ENCODE results near the gene SAP130. TPM values are rescaled to one million over a fixed set of nuclear protein-coding genes. Genes with fewer than 3 reads are reported as not detected.

SAP130 gene
- total RNA-seq, 1 donor from 2014 or later = 28.5 TPM

DNA sequence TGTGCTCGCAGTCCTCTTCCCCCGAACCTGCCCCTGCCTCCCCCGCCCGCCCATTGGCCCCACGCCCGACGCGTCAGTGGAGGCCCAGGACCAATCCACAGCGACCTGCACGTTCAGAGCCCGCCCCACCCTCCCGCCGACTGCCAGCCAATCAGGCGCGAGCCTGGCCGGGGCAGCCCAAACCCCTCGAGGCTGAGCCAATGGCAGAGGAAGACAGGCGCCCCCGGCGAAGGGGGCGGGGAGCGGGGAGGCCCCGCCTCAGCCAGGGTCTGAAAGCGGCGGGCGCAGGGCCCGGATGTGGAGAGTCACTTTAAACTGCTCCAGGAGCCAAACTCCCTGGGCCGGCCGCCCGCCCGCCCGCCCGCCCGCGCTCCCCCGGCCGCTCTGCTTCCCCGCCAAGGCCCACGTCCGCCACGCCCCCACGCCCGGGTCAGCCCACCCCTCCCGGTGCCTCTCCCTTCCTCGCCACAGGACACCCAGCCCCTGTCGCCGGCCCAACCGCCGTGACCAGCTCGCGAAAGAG lies 520 bp downstream of the SAP130 start:
- H3K4me3 Mint-ChIP-seq (ENCODE audit: unreplicated experiment) = peak overlapping the region; percentile 59
- H3K9me3 Mint-ChIP-seq (ENCODE audit: unreplicated experiment) = peaks cover 6% of the 10 kb centered on the region
- no peak overlapping the region for H3K27ac Mint-ChIP-seq (ENCODE audit: unreplicated experiment)
- H3K4me1 Mint-ChIP-seq (ENCODE audit: low read depth, unreplicated experiment) = no peaks in the 10 kb centered on the region
- DNase-seq = peak; percentile 99
- H3K27me3 Mint-ChIP-seq (ENCODE audit: unreplicated experiment) = peaks cover 11% of the 10 kb centered on the region
- no peaks in the 10 kb centered on the region for H3K36me3 Mint-ChIP-seq (ENCODE audit: unreplicated experiment)
- TF ChIP-seq, protein P1, sequence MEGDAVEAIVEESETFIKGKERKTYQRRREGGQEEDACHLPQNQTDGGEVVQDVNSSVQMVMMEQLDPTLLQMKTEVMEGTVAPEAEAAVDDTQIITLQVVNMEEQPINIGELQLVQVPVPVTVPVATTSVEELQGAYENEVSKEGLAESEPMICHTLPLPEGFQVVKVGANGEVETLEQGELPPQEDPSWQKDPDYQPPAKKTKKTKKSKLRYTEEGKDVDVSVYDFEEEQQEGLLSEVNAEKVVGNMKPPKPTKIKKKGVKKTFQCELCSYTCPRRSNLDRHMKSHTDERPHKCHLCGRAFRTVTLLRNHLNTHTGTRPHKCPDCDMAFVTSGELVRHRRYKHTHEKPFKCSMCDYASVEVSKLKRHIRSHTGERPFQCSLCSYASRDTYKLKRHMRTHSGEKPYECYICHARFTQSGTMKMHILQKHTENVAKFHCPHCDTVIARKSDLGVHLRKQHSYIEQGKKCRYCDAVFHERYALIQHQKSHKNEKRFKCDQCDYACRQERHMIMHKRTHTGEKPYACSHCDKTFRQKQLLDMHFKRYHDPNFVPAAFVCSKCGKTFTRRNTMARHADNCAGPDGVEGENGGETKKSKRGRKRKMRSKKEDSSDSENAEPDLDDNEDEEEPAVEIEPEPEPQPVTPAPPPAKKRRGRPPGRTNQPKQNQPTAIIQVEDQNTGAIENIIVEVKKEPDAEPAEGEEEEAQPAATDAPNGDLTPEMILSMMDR (IDR thresholded peaks at IDR 0.05; ENCODE audit: partially characterized antibody, unreplicated experiment) = no peak

DNA sequence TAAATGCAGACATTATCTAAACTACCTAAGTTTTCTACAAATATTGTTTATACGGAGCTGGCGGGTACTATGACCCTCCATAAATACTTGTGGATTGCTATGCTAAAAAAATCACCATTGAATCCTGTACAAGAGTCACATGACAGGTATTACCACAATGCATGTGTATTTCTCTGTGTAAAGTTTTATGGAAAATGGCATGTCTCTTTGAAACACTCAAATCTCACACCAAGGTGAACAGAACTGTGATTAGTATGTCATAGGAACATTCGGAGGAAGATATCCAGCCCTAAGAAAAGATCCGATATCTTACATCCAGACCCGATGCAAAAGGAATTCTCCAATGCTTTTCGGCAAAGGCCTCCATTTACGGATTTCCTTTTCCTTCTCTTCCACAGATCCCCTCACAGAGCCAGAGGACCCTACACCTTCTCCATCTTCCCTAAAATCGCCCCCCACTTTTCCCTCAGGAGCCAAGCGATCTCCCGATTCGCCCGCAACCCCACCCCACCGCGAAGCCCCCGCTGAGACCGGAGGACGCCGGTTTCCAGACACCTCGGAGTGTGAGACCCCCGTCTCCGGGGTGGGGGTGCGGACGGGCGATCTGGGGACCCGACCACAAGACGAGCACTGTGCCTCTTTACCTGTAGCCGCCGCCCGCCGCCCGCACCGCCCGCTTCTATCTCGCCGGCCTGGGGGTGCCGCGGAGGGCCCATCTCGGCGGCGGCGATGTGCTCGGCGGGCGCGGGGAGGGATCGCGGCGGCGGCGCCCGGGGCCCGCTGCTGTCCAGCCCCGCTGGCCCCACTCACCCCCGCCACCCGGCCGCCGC lies 1.2 kb downstream of the SAP130 start:
- TF ChIP-seq, protein P1 (IDR thresholded peaks at IDR 0.05; ENCODE audit: partially characterized antibody, unreplicated experiment) = no peak
- Mint-ChIP-seq H3K27me3 (ENCODE audit: unreplicated experiment) (peaks cover 11% of the 10 kb centered on the region), H3K36me3 (ENCODE audit: unreplicated experiment) (no peaks in the 10 kb centered on the region), H3K9me3 (ENCODE audit: unreplicated experiment) (peaks cover 6% of the 10 kb centered on the region), H3K4me3 (ENCODE audit: unreplicated experiment) (peak overlapping the region; percentile 97), H3K4me1 (ENCODE audit: low read depth, unreplicated experiment) (no peaks in the 10 kb centered on the region), H3K27ac (ENCODE audit: unreplicated experiment) (peak overlapping the region; percentile 95)
- no peak for DNase-seq

DNA sequence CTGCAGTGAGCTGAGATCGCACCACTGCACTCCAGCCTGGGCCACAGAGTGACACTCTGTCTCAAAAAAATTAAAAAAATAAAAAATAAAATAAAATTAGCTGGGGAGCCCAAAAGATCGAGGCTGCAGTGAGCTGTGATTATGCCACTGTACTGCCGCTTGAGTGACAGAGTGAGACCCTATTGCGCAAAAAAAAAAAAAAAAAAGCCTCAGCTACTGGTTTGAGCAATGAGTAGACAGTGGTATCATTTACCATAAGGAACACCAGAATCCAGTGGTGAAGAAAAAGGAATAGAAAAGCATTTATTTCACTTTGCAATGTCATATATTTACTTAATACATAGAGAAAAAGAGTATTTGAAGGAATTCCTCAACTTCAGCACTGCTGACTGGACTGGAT lies 3.0 kb downstream of the SAP130 start:
- peaks cover 6% of the 10 kb centered on the region for H3K9me3 Mint-ChIP-seq (ENCODE audit: unreplicated experiment)
- no peaks in the 10 kb centered on the region for H3K36me3 Mint-ChIP-seq (ENCODE audit: unreplicated experiment)
- H3K4me1 Mint-ChIP-seq (ENCODE audit: low read depth, unreplicated experiment) = no peaks in the 10 kb centered on the region
- no peak overlapping the region for H3K27ac Mint-ChIP-seq (ENCODE audit: unreplicated experiment)
- TF ChIP-seq, protein P1 (IDR thresholded peaks at IDR 0.05; ENCODE audit: partially characterized antibody, unreplicated experiment) = no peak
- H3K4me3 Mint-ChIP-seq (ENCODE audit: unreplicated experiment) = no peak overlapping the region
- no peak for DNase-seq
- peaks cover 11% of the 10 kb centered on the region for H3K27me3 Mint-ChIP-seq (ENCODE audit: unreplicated experiment)

DNA sequence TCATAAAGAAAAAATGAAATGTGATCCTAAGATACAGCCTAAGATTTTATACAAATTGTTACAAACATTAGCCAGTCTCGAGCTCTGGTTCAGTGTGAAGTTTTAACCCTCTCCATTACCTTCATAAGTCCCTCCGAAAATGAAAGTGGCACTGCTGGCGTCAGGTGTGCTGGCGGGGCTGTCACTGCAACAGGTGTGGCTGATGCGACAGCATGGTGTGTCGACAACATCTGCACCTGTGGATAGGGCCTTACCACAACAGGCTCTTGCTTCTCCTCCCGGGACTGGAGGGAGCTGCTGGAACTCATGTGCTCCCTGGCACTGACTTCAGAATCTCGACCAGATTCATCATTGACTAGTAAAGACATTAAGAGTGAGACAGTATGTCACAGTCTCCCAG lies 10.3 kb downstream of the SAP130 start:
- no peak overlapping the region for H3K27ac Mint-ChIP-seq (ENCODE audit: unreplicated experiment)
- H3K27me3 Mint-ChIP-seq (ENCODE audit: unreplicated experiment) = no peaks in the 10 kb centered on the region
- no peaks in the 10 kb centered on the region for H3K4me1 Mint-ChIP-seq (ENCODE audit: low read depth, unreplicated experiment)
- no peak for DNase-seq
- peaks cover 4% of the 10 kb centered on the region for H3K36me3 Mint-ChIP-seq (ENCODE audit: unreplicated experiment)
- H3K4me3 Mint-ChIP-seq (ENCODE audit: unreplicated experiment) = no peak overlapping the region
- TF ChIP-seq, protein P1 (IDR thresholded peaks at IDR 0.05; ENCODE audit: partially characterized antibody, unreplicated experiment) = no peak
- H3K9me3 Mint-ChIP-seq (ENCODE audit: unreplicated experiment) = no peaks in the 10 kb centered on the region

DNA sequence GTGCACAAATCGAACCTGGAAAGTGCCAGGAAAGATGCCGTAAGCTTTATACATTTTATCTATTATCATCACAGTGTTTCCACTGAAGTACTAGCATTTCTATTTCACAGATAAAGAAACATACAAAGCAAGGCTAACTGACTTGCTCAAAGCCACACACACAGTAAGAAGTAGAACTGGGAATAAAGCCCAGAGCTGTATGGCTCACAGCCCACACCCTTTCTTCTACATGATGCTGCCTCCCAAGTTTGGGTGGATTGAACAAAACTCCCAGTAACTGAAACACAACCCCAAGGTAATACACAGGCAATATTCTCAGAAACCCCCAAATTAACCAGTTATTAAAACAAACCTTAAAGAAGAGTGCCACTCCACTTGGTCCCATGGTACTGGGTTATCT lies 11.2 kb downstream of the SAP130 start:
- Mint-ChIP-seq H3K27ac (ENCODE audit: unreplicated experiment) (no peak overlapping the region), H3K4me1 (ENCODE audit: low read depth, unreplicated experiment) (no peaks in the 10 kb centered on the region), H3K36me3 (ENCODE audit: unreplicated experiment) (peaks cover 4% of the 10 kb centered on the region), H3K9me3 (ENCODE audit: unreplicated experiment) (no peaks in the 10 kb centered on the region), H3K4me3 (ENCODE audit: unreplicated experiment) (no peak overlapping the region), H3K27me3 (ENCODE audit: unreplicated experiment) (no peaks in the 10 kb centered on the region)
- TF ChIP-seq, protein P1 (IDR thresholded peaks at IDR 0.05; ENCODE audit: partially characterized antibody, unreplicated experiment) = no peak
- DNase-seq = no peak

All from glutamatergic neuron (in vitro differentiated cells).